HG03442 (cell line): Measurements from ENCODE around the gene TTLL10.
"Not testable (repeated sequence)": the region's sequence is repeated elsewhere in the genome, so short reads cannot be mapped to it uniquely, and the experiment has no call there.

Source experiments
- ATAC-seq: cut with Tn5 transposase; IDR thresholded peaks from one replicate; pipeline ENCODE4 v1.9.1; 2021; ENCODE audit warnings: mild to moderate bottlenecking, moderate library complexity; ENCODE audit not compliant: unreplicated experiment

Gene TTLL10

GRCh38 chr1:1140673-1141072 is 33.0 kb upstream of the TTLL10 start:
- no peak for ATAC-seq

GRCh38 chr1:1141244-1141910 is 32.3 kb upstream of the TTLL10 start:
- no peak for ATAC-seq

GRCh38 chr1:1141911-1142250 is 31.8 kb upstream of the TTLL10 start:
- ATAC-seq = no peak

GRCh38 chr1:1142352-1142751 is 31.3 kb upstream of the TTLL10 start:
- not testable (repeated sequence) for ATAC-seq

- no peak for ATAC-seq
Measured at GRCh38 chr1:1142844-1143243, 30.8 kb upstream of the TTLL10 start.

GRCh38 chr1:1143636-1144035 is 30.0 kb upstream of the TTLL10 start:
- no peak for ATAC-seq

GRCh38 chr1:1144122-1144842 is 29.4 kb upstream of the TTLL10 start:
- no peak for ATAC-seq

- ATAC-seq = no peak
Measured at GRCh38 chr1:1144843-1145546, 28.7 kb upstream of the TTLL10 start.

- no peak for ATAC-seq
Measured at GRCh38 chr1:1145547-1145914, 28.1 kb upstream of the TTLL10 start.

GRCh38 chr1:1146026-1146425 is 27.7 kb upstream of the TTLL10 start:
- no peak for ATAC-seq

GRCh38 chr1:1146596-1146995 is 27.1 kb upstream of the TTLL10 start:
- ATAC-seq = no peak

- ATAC-seq = no peak
Measured at GRCh38 chr1:1148061-1148460, 25.6 kb upstream of the TTLL10 start.

- no peak for ATAC-seq
Measured at GRCh38 chr1:1148569-1148968, 25.1 kb upstream of the TTLL10 start.

- ATAC-seq = no peak
Measured at GRCh38 chr1:1149416-1149815, 24.3 kb upstream of the TTLL10 start.

- no peak for ATAC-seq
Measured at GRCh38 chr1:1150100-1150499, 23.6 kb upstream of the TTLL10 start.

- ATAC-seq = no peak
Measured at GRCh38 chr1:1151306-1151705, 22.4 kb upstream of the TTLL10 start.

GRCh38 chr1:1152431-1152830 is 21.2 kb upstream of the TTLL10 start:
- not testable (repeated sequence) for ATAC-seq

GRCh38 chr1:1153215-1153614 is 20.5 kb upstream of the TTLL10 start:
- not testable (repeated sequence) for ATAC-seq

GRCh38 chr1:1153874-1154273 is 19.8 kb upstream of the TTLL10 start:
- ATAC-seq = no peak

GRCh38 chr1:1155258-1155657 is 18.4 kb upstream of the TTLL10 start:
- ATAC-seq = no peak

- ATAC-seq = no peak
Measured at GRCh38 chr1:1156140-1157032, 17.3 kb upstream of the TTLL10 start.
